Forelimb muscle (tissue), 1 donor: Measurements from ENCODE around the gene SPSB2. TPM values are rescaled to one million over a fixed set of nuclear protein-coding genes. Genes with fewer than 3 reads are reported as not detected.
"Not testable (repeated sequence)": the region's sequence is repeated elsewhere in the genome, so short reads cannot be mapped to it uniquely, and the experiment has no call there.

Source experiments
- DNase-seq: peaks from one replicate; pipeline ENCODE4 v3.0.0-alpha.2; 2013; ENCODE audit warnings: low read depth
- polyA plus RNA-seq: library from polyadenylated mRNA; unstranded; fragments of 120-200 nt; gene quantifications from one replicate; pipeline ENCODE4 v1.2.1, GENCODE V29; 2013; ENCODE audit not compliant: insufficient read length

The SPSB2 gene
- polyA plus RNA-seq, 1 donor, result 8.9 TPM

DNA sequence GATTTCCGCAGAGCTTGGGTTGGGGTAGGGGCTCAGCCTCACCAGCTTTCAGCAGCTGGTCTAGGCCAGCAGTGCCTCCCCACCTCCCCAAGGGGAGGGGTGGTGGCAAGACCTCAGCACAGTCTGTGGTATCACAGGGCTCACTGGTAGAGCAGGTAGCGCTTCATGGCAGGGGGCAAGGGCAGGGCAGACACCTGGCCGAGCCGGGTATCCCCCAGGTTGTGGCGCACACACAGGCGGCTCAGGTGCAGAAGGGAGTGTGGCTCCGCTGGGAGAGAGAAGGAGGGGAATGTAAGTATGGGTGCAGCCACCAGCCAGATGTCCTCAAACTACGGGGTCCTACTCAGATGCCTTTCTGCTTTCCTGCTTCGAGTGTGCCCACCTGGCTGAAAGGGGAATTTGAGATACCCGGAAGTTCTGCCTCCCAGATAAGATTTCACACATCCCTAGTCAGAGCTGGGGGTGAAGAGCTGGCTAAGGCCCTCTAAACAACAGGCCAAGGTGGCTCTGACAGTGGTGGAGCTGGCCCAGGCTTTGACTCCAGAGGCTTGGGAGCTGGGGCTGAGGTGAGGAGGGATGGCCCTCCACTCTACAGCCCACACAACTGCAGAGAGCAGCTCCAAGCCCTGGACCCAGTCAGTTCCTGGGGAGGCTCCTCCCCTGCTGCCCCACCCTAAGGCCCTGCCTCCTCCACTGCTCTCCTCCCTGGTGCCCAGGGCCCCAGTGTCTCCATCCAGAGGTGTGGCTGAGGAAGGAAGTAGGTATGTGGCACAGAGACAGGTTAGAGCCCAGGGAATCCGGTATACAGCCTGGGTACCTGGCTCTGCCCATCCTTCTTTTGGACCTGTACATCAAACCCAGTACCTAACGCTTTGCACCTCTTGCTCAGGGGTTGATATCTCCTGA lies 1.8 kb downstream of the SPSB2 start:
- DNase-seq, result no peak

DNA sequence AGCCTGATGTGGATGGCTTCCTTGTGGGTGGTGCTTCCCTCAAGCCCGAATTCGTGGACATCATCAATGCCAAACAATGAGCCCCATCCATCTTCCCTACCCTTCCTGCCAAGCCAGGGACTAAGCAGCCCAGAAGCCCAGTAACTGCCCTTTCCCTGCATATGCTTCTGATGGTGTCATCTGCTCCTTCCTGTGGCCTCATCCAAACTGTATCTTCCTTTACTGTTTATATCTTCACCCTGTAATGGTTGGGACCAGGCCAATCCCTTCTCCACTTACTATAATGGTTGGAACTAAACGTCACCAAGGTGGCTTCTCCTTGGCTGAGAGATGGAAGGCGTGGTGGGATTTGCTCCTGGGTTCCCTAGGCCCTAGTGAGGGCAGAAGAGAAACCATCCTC lies 2.8 kb downstream of the SPSB2 start:
- DNase-seq, result not testable (repeated sequence)

DNA sequence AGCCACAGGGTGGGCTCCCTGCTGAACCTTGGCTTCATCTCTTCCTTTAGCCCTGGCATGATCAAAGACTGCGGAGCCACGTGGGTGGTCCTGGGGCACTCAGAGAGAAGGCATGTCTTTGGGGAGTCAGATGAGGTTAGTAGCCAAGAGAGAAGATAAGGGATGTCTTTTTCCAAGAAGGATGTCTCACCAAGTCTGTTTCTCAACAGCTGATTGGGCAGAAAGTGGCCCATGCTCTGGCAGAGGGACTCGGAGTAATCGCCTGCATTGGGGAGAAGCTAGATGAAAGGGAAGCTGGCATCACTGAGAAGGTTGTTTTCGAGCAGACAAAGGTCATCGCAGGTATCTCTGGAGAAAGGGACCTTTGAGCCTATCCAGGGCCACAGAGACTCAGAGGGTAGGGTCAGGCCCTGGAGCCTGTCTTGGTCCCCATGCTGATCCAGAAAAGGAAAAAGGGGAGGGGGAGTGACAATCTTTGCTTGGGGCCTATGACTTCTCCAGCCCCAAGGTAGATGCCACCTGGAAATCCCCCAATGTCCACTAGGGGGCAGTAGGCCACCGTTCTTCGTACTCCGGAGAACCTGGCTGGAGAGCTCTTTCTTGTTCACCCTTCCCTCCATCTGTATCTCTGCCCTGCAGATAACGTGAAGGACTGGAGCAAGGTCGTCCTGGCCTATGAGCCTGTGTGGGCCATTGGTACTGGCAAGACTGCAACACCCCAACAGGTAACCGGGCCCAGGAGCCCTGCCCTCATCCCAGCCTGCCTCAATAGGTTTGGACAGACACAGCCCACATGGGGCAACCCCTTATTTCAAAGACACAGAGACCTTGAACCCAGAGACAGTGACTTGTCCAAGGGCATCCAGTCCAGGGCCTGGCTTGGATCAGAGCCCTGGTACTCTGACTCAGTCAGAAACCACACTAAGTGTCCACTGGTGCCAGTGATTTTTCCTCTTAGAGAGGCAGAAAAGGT lies 3.8 kb downstream of the SPSB2 start:
- DNase-seq, result no peak

DNA sequence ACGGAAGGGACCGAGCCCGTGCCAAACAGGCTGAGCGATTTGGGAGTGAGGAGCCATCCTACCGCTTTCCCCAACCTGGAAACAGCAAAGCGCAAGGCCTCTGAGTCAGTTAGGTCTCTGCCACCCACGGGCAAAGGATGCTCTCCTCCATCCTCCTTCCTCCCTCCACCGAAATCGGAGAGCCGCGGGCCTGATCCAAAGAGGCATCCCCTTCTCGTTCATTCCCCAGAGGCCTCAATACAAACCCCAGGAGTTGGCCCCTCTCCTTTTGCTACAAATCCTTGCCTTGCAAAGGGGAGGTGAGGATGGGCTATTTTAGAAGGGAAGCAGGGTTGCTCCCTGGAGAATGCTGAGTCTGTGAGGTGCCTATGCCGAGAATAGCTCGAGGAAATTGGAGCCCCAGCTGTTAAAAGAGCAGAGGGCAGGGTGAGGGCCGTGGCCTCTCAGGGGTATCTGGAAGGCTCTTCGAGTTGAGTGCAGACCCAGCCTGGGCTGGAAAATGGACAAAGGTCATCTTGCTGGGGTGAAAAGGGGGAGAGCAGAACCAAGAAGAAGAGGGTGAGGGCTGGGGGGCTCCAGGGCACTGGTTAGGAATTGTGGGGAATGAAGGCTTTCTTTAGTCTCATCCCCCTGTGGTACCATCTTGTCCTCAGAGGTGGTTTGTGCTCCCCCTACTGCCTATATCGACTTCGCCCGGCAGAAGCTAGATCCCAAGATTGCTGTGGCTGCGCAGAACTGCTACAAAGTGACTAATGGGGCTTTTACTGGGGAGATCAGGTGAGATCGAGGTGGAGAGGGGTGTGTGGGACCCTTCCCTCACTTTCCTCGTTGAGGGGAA lies 4.7 kb downstream of the SPSB2 start:
- DNase-seq, result no peak

DNA sequence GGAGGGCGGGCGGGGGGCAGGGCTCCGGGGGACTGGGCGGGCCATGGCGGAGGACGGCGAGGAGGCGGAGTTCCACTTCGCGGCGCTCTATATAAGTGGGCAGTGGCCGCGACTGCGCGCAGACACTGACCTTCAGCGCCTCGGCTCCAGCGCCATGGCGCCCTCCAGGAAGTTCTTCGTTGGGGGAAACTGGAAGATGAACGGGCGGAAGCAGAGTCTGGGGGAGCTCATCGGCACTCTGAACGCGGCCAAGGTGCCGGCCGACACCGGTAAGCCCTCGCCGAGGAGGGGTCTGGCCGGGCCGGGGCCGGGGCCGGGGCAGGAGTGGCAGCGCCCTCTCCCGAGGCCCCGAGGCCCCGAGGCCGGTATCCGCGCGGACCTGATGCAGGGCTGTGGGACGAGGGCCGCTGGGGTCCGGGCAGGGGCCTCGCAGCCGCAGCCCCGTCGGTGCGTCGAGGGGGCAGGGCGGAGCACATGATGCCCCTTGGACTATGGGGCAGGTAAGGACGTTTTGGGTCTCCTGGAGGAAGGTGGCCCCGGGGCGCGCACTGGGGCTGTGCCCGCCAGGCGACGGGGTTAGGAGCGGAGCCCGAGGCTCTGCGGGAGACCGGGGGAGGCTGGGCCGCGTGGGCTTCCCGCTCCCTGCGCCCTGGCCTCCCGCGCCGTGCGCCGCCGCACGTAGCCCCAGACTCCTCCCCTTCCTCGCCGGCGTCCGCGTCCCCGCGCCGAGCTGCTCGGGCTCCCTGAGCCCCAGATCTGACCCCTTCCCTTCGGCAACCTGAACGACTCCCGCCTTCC lies 5.5 kb downstream of the SPSB2 start, which contains the start of gene TPI1:
TSS of gene TPI1 (plus strand) at position 119 of the 798 bp plus-strand sequence. CDS start at position 155, 36 bp downstream.
- no peak for DNase-seq

DNA sequence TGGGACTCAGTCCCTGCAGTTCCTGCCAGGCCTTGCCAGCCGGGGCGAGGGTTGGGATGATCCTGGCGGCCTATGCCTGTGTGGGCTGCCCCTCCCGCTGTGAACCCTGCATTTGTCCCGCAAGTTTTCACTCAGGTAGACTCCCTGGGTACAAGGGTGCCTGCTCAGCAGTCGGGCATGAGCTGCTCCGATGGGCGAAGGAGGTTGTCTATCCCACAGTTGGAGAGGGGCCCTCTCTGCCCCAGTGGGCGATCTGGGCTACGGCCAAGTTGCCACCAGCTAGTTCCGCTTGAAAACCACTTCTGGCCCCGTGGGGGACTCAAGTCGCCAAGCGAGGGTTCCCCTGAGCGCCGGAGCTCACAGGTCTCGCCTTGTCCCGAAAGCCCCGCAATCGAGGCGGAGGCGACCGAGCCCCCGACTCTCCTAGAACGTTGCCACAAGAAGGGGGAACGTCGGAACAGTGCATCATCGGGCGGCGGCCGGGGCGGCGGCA lies 6.1 kb downstream of the SPSB2 start:
- no peak for DNase-seq

DNA sequence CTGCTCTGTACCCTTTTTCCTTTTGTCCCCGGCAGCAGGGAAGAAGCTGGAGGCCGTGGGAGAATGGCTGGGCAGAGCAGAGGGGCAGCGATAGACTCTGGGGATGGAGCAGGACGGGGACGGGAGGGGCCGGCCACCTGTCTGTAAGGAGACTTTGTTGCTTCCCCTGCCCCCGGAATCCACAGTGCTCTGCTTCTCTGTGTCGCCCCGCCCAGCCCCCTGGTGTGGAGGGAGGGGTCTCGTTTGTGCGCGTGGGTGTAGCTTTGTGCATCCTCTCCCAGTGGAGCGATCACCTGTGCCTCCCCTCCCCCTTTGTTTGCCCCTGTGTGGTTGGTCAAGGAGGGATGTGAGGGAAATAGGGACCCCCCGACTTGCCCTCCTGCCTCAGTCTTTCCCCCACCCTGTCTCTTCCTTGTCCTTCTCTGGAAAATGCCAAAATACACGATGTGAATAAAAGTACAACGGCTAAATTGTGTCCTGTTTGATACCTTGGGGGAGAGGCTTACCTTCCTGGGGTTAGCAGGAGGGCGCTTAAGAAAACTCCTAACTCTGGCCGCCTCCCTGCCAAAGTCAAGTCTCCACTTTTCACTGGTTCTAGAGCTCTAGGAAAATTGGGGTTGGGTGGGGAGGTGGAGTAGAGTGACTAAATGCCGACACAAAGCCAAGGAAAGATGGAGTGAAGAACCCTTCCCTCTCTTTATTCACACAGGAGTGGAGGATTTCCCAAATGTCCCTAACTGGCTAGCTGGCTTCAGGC lies 6.8 kb downstream of the SPSB2 start:
- no peak for DNase-seq

DNA sequence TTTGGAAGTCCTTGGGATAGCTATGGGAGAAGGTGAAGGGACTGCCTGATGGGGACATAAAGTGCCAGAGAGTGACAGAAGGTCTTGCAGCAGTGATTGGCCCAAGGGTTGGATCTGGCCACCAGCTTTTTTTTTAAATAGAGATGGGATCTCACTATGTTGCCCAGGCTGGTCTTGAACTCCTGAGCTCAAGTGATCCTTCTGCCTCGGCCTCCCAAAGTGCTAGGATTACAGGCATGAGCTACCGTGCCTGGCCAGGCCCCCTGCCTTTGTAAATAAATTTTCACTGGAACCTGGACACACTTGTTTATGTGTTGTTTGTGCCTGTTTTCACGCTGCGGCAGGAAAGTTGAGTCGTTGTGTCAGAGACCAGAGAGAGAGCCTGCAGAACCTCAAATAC lies 7.8 kb downstream of the SPSB2 start:
- not testable (repeated sequence) for DNase-seq

DNA sequence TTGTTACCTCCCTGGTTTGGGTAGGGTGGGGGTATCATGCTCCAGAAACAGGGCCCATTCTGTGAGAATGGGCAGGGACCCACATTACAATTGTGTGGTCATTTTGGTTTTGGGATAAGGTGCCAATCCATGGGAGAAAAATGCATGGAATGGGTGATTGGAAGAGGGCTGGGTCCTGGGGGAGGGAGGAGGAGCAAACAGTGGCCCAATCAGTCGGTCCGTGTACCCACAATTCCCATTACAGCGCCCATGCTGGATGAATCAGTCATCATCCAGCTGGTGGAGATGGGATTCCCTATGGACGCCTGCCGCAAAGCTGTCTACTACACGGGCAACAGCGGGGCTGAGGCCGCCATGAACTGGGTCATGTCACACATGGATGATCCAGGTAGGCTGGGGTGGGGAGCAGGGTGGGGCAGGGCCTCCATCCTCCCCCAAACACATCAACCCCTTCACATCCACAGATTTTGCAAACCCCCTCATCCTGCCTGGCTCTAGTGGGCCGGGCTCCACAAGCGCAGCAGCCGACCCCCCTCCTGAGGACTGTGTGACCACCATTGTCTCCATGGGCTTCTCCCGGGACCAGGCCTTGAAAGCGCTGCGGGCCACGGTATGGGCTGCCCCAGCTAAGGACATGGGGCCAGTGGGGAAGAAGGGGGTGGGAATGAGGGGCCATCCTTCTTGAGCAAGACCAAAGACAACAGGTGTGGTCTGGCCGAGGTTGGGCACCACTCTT lies 9.3 kb downstream of the SPSB2 start:
- no peak for DNase-seq

DNA sequence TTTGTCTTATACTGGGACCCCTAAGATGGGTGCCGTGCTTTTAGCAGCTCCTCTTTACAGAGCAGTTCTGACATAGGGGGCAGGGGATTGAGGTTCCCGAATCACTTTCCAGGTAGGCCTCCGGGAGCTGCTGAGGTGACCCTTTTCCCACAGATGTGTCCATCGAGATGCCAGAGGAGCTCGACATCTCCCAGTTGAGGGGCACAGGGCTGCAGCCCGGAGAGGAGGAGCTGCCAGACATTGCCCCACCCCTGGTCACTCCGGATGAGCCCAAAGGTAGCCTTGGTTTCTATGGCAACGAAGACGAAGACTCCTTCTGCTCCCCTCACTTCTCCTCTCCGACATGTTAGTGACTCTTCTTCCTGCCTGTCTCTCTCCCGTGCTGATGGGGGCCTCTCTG lies 10.1 kb downstream of the SPSB2 start:
- no peak for DNase-seq

DNA sequence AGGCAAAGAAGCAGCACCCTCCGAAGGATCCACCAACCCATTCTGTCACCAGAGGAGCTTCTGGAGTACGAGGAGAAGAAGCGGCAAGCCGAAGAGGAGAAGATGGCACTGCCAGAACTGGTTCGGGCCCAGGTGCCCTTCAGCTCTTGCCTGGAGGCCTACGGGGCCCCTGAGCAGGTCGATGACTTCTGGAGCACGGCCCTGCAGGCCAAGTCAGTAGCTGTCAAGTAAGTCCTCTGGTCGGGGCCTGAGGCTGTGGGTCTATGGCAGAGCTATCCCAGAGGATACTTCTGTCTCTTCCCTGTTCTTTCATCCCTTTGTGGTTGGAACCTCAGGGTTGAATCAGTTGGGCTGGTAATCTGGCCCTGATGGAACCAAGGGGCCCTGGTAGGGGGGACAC lies 11.7 kb downstream of the SPSB2 start:
- no peak for DNase-seq

DNA sequence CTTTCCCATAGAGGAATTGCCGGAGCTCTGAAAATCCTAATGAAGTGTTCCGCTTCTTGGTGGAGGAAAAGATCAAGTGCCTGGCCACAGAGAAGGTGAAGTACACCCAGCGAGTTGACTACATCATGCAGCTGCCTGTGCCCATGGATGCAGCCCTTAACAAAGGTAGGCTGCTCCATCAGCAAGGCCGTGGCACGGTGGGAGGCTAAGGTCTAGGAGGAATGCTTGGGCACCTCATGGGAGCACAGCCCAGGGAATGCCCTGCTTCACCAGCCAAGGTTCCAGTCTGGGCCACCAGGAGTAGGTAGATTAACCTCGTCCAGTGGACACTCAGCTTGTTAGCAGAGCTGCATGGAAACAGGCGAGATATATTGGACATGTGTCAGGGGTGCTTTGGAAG lies 12.2 kb downstream of the SPSB2 start:
- DNase-seq, result no peak

DNA sequence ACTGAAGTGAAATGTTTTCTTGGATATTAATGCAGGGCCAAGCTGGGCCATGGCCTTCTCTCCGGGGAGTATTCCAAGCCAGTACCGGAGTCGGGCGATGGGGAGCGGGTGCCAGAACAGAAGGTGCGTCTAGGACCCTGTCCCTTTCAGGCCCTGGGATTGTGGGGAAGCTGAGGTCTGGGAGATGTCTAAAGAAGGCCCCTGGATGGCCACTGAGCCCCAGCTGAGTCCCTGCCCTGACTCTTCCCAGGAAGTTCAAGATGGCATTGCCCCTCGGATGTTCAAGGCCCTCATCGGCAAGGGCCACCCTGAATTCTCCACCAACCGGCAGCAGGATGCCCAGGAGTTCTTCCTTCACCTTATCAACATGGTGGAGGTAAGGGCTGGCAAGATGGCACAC lies 13.0 kb downstream of the SPSB2 start:
- DNase-seq, result no peak

DNA sequence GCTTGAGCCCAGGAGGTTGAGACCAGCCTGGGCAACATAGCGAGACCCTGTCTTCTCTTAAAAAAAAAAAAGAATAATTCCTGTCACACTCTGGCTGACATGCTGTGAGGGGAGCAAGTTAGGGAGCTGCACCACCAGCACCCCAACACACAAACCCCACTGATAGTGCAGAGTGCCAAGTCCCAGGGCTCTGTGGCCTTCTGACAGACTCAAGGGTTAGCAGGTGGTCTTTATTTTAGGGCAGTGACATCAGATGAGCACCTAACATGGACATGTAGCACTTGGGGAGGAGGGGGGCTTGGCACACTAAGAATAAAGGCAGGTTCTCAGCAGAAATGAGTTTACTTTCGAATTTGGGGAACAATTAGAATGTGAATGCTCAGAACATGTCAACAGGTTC lies 14.3 kb downstream of the SPSB2 start:
- no peak for DNase-seq

DNA sequence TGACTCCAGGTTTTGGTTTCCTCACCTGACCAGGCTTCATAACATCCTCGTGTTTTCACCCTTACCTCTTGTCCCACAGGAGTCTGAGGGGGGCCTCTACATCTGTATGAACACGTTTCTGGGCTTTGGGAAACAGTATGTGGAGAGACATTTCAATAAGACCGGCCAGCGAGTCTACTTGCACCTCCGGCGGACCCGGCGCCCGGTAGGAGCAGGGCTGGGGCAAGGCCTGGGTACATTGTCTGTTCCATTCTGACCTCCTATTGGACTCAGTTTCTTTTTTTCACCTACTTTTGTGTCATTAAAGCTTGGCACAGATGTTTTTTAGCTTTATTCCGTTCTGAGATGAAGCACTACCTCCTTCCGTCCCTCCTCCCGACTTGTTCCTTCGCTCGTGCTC lies 17.8 kb downstream of the SPSB2 start:
- no peak for DNase-seq

DNA sequence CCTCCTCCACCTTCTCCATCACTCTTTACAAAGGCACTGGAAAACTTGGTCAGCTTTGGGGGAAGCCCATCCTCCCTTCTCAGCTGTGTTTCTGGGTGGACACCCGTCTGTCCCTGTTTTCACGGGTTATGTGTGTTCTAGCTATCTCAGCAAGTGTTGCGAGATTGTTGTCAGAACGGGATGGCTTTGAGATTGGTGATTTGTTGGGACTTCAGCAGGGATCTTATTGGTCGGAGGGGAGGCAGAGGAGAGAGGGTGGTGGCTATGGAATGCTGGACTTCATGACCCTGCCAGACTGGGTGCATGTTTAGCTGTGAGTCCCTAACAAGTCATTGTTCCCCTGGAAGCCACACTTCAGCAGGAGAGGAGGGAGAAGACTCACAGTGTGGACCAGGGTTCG lies 19.1 kb downstream of the SPSB2 start:
- no peak for DNase-seq

DNA sequence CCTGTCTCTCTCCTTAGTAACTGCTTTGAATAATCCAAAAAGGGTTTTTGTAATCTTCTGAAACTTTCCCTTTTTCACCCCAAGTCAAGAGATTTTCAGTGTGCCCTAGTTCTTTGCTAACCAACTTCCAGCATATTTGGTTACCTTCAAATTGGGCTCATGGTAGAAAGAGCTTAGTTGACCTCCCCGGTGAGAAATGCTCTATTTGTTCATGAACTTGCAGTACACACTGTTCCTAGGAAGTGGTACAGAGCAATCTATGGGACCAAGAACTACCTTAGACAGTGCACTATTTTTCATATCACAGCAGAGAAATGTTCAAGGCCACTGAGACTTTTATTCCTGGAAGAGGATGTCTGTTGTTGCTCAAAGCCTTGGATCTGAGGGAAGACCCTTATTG lies 19.5 kb downstream of the SPSB2 start:
- no peak for DNase-seq

DNA sequence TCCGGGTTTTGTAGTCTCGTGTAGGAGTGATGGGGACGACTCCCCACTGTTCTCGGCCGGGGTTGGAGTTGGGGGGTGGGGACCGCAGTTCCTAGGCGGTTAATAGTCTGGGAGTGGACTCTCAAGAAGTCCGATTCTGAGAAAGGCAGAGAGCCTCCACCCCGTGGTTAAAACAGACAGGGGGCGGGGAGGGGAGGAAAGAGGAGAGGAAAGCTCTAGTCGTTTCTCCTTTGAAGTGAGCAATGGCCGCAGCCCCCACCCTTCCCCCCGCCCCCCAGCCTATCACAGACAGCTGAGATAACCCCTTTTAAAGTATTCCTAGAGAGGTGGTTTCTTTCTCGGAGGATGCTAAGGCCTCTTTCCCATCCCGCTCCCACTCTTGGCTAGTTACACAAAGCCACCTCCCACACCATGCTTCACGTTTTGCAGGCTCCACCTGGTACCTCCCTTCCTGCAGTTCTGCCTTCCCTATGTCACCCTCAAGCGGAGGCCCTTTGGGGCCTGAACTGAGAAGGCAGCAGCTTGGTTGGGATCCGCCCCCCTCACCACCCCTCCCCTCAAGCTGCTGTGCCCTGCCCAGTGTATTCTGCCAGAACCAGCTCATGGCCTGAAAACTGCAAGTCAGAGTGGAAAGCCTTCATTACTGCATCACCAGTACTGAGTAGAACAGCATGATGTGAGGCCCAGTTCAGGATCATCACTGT lies 20.3 kb downstream of the SPSB2 start:
- no peak for DNase-seq
